Uterus (tissue), 4 donors: ENCODE data around the gene CEBPG. TPM values are rescaled to one million over a fixed set of nuclear protein-coding genes. Genes with fewer than 3 reads are reported as not detected.

Experiments used
- DNase-seq, 2 donors: peaks; one replicate each; pipeline ENCODE4 v3.0.0-alpha.2; 2019 to 2020
- H3K27ac ChIP-seq, 2 donors: fragments of 200-600 bp; sonication (generic); 1 replicate in 1 of 2; 2 replicates in 1 of 2; pipeline ENCODE4 v1.5.1; 2016 to 2018
- H3K27me3 ChIP-seq, 2 donors: fragments of 200-600 bp; sonication (generic); one replicate each; pipeline ENCODE4 v1.5.1; 2018 to 2019; ENCODE audit warnings: control low read depth in 1 of 2
- H3K36me3 ChIP-seq, 2 donors: fragments of 200-600 bp; sonication (generic); one replicate each; pipeline ENCODE4 v1.5.1; 2019; ENCODE audit warnings: control low read depth in 1 of 2
- H3K4me1 ChIP-seq, 2 donors: fragments of 200-600 bp; sonication (generic); one replicate each; pipeline ENCODE4 v1.5.1; 2018 to 2019; ENCODE audit warnings: control low read depth in 1 of 2
- H3K4me3 ChIP-seq, 2 donors: fragments of 200-600 bp; sonication (generic); 1 replicate in 1 of 2; 2 replicates in 1 of 2; pipeline ENCODE4 v1.5.1; 2018 to 2019; ENCODE audit warnings: mild to moderate bottlenecking in 1 of 2
- H3K9me3 ChIP-seq, 2 donors: fragments of 200-600 bp; sonication (generic); one replicate each; pipeline ENCODE4 v1.5.1; 2019; ENCODE audit warnings: control low read depth in 1 of 2
- POLR2A ChIP-seq, 2 donors: fragments of 450-650 bp; IDR thresholded peaks; one replicate each; pipeline ENCODE4 v1.6.1; 2016; ENCODE audit warnings: antibody characterized with exemption in 2 of 2, mild to moderate bottlenecking in 1 of 2, moderate library complexity in 1 of 2
- intact Hi-C: fragments of 100-400 bp; cut with DNase I; formaldehyde crosslinking; loops from one replicate; pipeline ENCODE4 v1.15.1; 2023; ENCODE audit warnings: low total_unique reads
- total RNA-seq, 4 donors: library from RNA; depleted of rRNA in 3 of 4; stranded (reverse); fragments of >200 nt in 3 of 4; gene quantifications; one replicate each; pipeline versions ENCODE4 v1.1.0 to v1.2.4, GENCODE V29; 2014 to 2023
- TF ChIP-seq, protein P1 (sequence below), 4 experiments: fragments of 200-600 bp in 2 of 4; fragments of 450-650 bp in 2 of 4; sonication (generic) in 2 of 4; IDR thresholded peaks; one replicate each; pipeline ENCODE4 v1.5.1; 2016 to 2019; ENCODE audit warnings: antibody characterized with exemption in 4 of 4, mild to moderate bottlenecking in 2 of 4, moderate library complexity in 1 of 4
- donor health status: DM: yes; HTN: yes; CAD: no.

The CEBPG gene
- total RNA-seq, 4 donors from 2014 or later = 10.3 to 33.3 (median 25.5) TPM

- Histone ChIP-seq H3K36me3 (no peaks in the 10 kb centered on the region), H3K27me3 (no peaks in the 10 kb centered on the region), H3K9me3 (no peaks in the 10 kb centered on the region), H3K4me1 (no peaks in the 10 kb centered on the region), H3K4me3 (no peak overlapping the region), H3K27ac (no peak overlapping the region)
- intact Hi-C loops = loop anchor here (10.0 kb wide), 1 partner anchor 107 kb away; no protein-coding TSS in a partner anchor
- TF ChIP-seq, protein P1, sequence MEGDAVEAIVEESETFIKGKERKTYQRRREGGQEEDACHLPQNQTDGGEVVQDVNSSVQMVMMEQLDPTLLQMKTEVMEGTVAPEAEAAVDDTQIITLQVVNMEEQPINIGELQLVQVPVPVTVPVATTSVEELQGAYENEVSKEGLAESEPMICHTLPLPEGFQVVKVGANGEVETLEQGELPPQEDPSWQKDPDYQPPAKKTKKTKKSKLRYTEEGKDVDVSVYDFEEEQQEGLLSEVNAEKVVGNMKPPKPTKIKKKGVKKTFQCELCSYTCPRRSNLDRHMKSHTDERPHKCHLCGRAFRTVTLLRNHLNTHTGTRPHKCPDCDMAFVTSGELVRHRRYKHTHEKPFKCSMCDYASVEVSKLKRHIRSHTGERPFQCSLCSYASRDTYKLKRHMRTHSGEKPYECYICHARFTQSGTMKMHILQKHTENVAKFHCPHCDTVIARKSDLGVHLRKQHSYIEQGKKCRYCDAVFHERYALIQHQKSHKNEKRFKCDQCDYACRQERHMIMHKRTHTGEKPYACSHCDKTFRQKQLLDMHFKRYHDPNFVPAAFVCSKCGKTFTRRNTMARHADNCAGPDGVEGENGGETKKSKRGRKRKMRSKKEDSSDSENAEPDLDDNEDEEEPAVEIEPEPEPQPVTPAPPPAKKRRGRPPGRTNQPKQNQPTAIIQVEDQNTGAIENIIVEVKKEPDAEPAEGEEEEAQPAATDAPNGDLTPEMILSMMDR (IDR thresholded peaks at IDR 0.05) = no peak
- TF ChIP-seq POLR2A (IDR thresholded peaks at IDR 0.05) = no peak
- no peak for DNase-seq
These were observed 28.3 kb downstream of the CEBPG start for GRCh38 chr19:33401683-33402420.

DNA sequence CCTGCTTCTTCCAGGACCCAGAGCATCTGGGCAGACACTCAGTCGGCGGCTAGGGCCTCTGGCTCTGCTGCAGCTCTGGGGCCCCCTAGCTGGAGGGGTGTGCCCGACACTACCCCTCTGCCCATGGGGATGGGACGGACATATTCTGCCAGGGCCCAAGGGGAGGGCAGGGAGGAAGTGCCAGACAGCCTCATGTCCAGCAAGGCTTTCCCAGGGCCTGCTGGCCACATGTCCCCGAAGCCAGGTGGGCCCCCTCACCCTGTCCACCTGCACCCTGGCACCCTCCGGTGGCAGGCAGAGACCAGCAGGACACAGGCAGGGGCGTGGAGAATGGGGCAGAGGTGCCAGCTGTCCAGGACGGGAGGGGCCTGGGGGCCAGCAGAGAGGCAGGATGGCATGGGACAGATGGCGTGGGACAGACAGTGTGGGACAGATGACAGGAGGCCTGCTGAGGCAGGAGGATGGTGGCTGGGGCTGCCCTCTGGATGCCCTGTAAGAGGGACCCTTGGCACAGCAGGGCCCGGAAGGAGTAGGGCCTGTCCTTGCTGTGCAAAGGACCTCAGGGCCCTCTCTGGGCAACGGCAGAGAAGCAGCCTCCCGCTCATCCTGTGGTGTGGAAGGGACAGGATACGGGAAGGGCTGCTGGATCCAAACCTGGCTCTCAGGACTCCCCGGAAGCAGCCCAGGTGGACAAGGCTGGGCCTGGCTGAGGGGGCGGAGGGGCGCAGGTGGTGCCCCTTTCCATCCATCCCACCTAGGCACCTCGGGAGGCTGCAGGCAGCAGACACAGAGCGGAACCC is 29.1 kb downstream of the CEBPG start:
- Histone ChIP-seq H3K27me3 (no peaks in the 10 kb centered on the region), H3K27ac (no peak overlapping the region), H3K4me1 (no peaks in the 10 kb centered on the region), H3K9me3 (no peaks in the 10 kb centered on the region), H3K4me3 (no peak overlapping the region), H3K36me3 (no peaks in the 10 kb centered on the region)
- DNase-seq = no peak
- TF ChIP-seq, protein P1 (IDR thresholded peaks at IDR 0.05) = peak in 1 of 4 experiments; percentile 7
- no peak for TF ChIP-seq POLR2A (IDR thresholded peaks at IDR 0.05)
- intact Hi-C loops = loop anchor here (10.0 kb wide), 1 partner anchor 108 kb away; no protein-coding TSS in a partner anchor

GRCh38 chr19:33403221-33403972 is 29.9 kb downstream of the CEBPG start:
- no peaks in the 10 kb centered on the region for H3K36me3 ChIP-seq
- peak in 1 of 2 donors; percentile 14 for DNase-seq
- no peaks in the 10 kb centered on the region for H3K4me1 ChIP-seq
- H3K9me3 ChIP-seq = no peaks in the 10 kb centered on the region
- intact Hi-C loops = loop anchor here (10.0 kb wide), 1 partner anchor 109 kb away; no protein-coding TSS in a partner anchor
- H3K27me3 ChIP-seq = no peaks in the 10 kb centered on the region
- H3K4me3 ChIP-seq = no peak overlapping the region
- TF ChIP-seq POLR2A (IDR thresholded peaks at IDR 0.05) = no peak
- TF ChIP-seq, protein P1 (IDR thresholded peaks at IDR 0.05) = no peak
- no peak overlapping the region for H3K27ac ChIP-seq

DNA sequence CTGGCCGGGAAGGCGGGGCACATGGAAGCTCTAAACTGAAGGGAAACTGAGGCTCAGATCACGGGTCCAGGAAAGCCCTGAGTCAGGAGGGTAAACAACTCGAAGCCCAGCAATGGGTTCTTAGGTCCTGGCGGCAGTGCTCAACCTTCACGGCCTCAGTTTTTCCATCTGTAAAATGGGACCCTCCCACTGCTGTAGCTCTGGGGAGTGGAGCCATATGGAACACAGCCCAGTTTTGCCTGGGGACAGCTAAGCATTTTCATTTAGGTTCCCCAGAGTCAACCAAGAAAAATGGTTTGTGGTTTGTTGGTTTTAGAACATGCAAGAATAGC is 30.4 kb downstream of the CEBPG start:
- H3K36me3 ChIP-seq = no peaks in the 10 kb centered on the region
- no peak overlapping the region for H3K27ac ChIP-seq
- H3K4me1 ChIP-seq = no peaks in the 10 kb centered on the region
- TF ChIP-seq, protein P1 (IDR thresholded peaks at IDR 0.05) = no peak
- DNase-seq = peak; percentile 9 to 11
- intact Hi-C loops = loop anchor here (10.0 kb wide), 1 partner anchor 109 kb away; no protein-coding TSS in a partner anchor
- no peaks in the 10 kb centered on the region for H3K9me3 ChIP-seq
- H3K27me3 ChIP-seq = no peaks in the 10 kb centered on the region
- H3K4me3 ChIP-seq = no peak overlapping the region
